HepG2 (cell line): ENCODE results near the gene CCL22. TPM values are rescaled to one million over a fixed set of nuclear protein-coding genes. Genes with fewer than 3 reads are reported as not detected.

Experiments
- ATAC-seq: fragments of 200-7000 bp; cut with Tn5 transposase; 3 replicates; pipeline ENCODE4 v1.9.1; 2020; ENCODE audit warnings: mild to moderate bottlenecking, moderate library complexity
- BruUV-seq: library from RNA; stranded (reverse); fragments of 400-500 nt; replicated peaks from 2 replicates; lab custom pipeline; 2021; lab: Mats Ljungman, UMichigan
- CTCF ChIA-PET: fragments of 300-600 bp; formaldehyde crosslinking; extraction: SDS; loops from one replicate; lab custom pipeline; 2021; ENCODE audit warnings: low total read pairs, inconsistent platforms, low intra/inter-chr PET ratio; lab: Yijun Ruan, JAX
- POLR2A ChIA-PET: fragments of 350-600 bp; sonication (Branson Sonifier 250); formaldehyde crosslinking; loops from one replicate; lab custom pipeline; 2020; ENCODE audit warnings: antibody characterized with exemption, inconsistent platforms; lab: Yijun Ruan, JAX
- DNase-seq: peaks from one replicate; pipeline ENCODE4 v3.0.0-alpha.2; 2015; ENCODE audit warnings: low spot score
- FAIRE-seq: peaks from 3 replicates; lab custom pipeline; 2011; peaks lifted over from hg19 to GRCh38; lab: Jason Lieb, UNC
- H2AFZ ChIP-seq: one replicate; pipeline ENCODE4 v1.6.1; 2011; ENCODE audit warnings: low read length, inconsistent platforms
- H3K27ac ChIP-seq: fragments of 300-600 bp; 3 replicates; pipeline ENCODE4 v1.8.0; 2011; ENCODE audit warnings: mixed run types, mild to moderate bottlenecking, mixed read lengths, low read length, inconsistent platforms; ENCODE audit not compliant: insufficient read depth; ENCODE audit errors: extremely low read length
- H3K27me3 ChIP-seq, 2 experiments: fragments of 200-600 bp in 1 of 2; 2 replicates in 1 of 2; 3 replicates in 1 of 2; pipeline versions ENCODE4 v1.6.0 to v1.8.0; 2011; ENCODE audit warnings: low read length in 2 of 2, mild to moderate bottlenecking in 2 of 2, moderate library complexity in 2 of 2, inconsistent platforms in 1 of 2; ENCODE audit not compliant: insufficient read depth in 2 of 2, control insufficient read depth in 1 of 2
- H3K36me3 ChIP-seq, 2 experiments: fragments of 200-600 bp in 1 of 2; replicated peaks in 1 of 2; 2 replicates in 1 of 2; 3 replicates in 1 of 2; pipeline versions ENCODE4 v1.5.1 to v1.8.0; 2011; ENCODE audit warnings: low read length in 2 of 2, inconsistent platforms in 1 of 2; ENCODE audit not compliant: insufficient read depth in 2 of 2, control insufficient read depth in 1 of 2
- H3K4me1 ChIP-seq: 2 replicates; pipeline ENCODE4 v1.5.1; 2012; ENCODE audit warnings: low read length, inconsistent platforms; ENCODE audit not compliant: insufficient read depth
- H3K4me2 ChIP-seq: 2 replicates; pipeline ENCODE4 v1.6.0; 2011; ENCODE audit warnings: low read depth, low read length, inconsistent platforms
- H3K4me3 ChIP-seq, 3 experiments: fragments of 200-600 bp in 1 of 3; sonication (generic), shearing (Covaris generic) in 1 of 3; replicated peaks in 1 of 3; 2 replicates each; pipeline ENCODE4 v1.5.1; 2011 to 2016; ENCODE audit warnings: low read length in 3 of 3, inconsistent platforms in 2 of 3, low read depth in 2 of 3, mild to moderate bottlenecking in 2 of 3, control low read depth in 1 of 3, mixed read lengths in 1 of 3; ENCODE audit not compliant: insufficient read depth in 1 of 3
- H3K79me2 ChIP-seq: one replicate; pipeline ENCODE4 v1.6.1; 2011; ENCODE audit warnings: low read length, inconsistent platforms; ENCODE audit not compliant: insufficient read depth
- H3K9ac ChIP-seq: 2 replicates; pipeline ENCODE4 v1.6.0; 2011; ENCODE audit warnings: mild to moderate bottlenecking, low read depth, low read length, inconsistent platforms; ENCODE audit not compliant: insufficient read depth
- H3K9me3 ChIP-seq: 2 replicates; pipeline ENCODE4 v1.5.1; 2012; ENCODE audit warnings: mild to moderate bottlenecking, low read length
- H4K20me1 ChIP-seq: 2 replicates; pipeline ENCODE4 v1.6.0; 2011; ENCODE audit warnings: inconsistent platforms, mild to moderate bottlenecking, low read length, moderate library complexity; ENCODE audit not compliant: insufficient read depth
- DNMT3B ChIP-seq: conservative IDR thresholded peaks from 2 replicates; pipeline ENCODE4 v1.6.1; 2016; ENCODE audit warnings: missing biosample characterization, control low read depth
- ESRRA ChIP-seq: sonication (generic); formaldehyde crosslinking; IDR thresholded peaks from 2 replicates; pipeline ENCODE4 v1.5.1; 2020; ENCODE audit warnings: mild to moderate bottlenecking, low read depth, missing genetic modification reagents
- GATAD2A ChIP-seq: IDR thresholded peaks from 2 replicates; pipeline ENCODE4 v1.6.1; 2016
- GPN1 ChIP-seq: sonication (generic); formaldehyde crosslinking; IDR thresholded peaks from 2 replicates; pipeline ENCODE4 v1.5.1; 2020; ENCODE audit warnings: missing genetic modification reagents, borderline replicate concordance
- HCFC1 ChIP-seq: fragments of 150-350 bp; IDR thresholded peaks from 2 replicates; pipeline ENCODE4 v1.6.1; 2014; ENCODE audit warnings: low read depth, low read length
- HNRNPL ChIP-seq: fragments of 200-400 bp; formaldehyde crosslinking; IDR thresholded peaks from 2 replicates; pipeline ENCODE4 v1.6.1; 2017; ENCODE audit warnings: mild to moderate bottlenecking, low read depth, low read length
- KDM5A ChIP-seq: fragments of 200-600 bp; sonication (generic); IDR thresholded peaks from 2 replicates; pipeline ENCODE4 v1.7.0; 2018; ENCODE audit warnings: antibody characterized with exemption, mild to moderate bottlenecking, low read length, borderline replicate concordance
- KLF16 ChIP-seq, 2 experiments: sonication (generic) in 1 of 2; formaldehyde crosslinking in 1 of 2; IDR thresholded peaks; 2 replicates each; pipeline versions ENCODE4 v1.6.1 to v1.8.0; 2016 to 2023; ENCODE audit warnings: missing genetic modification reagents in 2 of 2, missing compliant biosample characterization in 1 of 2
- NFRKB ChIP-seq: fragments of 450-650 bp; IDR thresholded peaks from 2 replicates; pipeline ENCODE4 v1.6.1; 2017
- PRPF4 ChIP-seq: fragments of 200-400 bp; formaldehyde crosslinking; IDR thresholded peaks from 2 replicates; pipeline ENCODE4 v1.6.1; 2016; ENCODE audit warnings: low read length, low read depth; ENCODE audit not compliant: poor library complexity, severe bottlenecking
- STAG1 ChIP-seq: sonication (generic); formaldehyde crosslinking; IDR thresholded peaks from 2 replicates; pipeline ENCODE4 v1.4.0; 2020; ENCODE audit warnings: missing genetic modification reagents
- TARDBP ChIP-seq: sonication (generic); formaldehyde crosslinking; IDR thresholded peaks from 2 replicates; pipeline ENCODE4 v1.8.0; 2022; ENCODE audit warnings: mild to moderate bottlenecking, missing genetic modification reagents
- TEAD3 ChIP-seq: optimal IDR thresholded peaks from 2 replicates; pipeline ENCODE3; 2016; ENCODE audit warnings: borderline replicate concordance
- TGIF2 ChIP-seq: IDR thresholded peaks from 2 replicates; pipeline ENCODE4 v1.6.1; 2016; ENCODE audit warnings: control low read depth, missing compliant biosample characterization
- XBP1 ChIP-seq: sonication (generic); formaldehyde crosslinking; IDR thresholded peaks from 2 replicates; pipeline ENCODE4 v1.5.0; 2020; ENCODE audit warnings: missing genetic modification reagents
- XRCC5 ChIP-seq: fragments of 200-400 bp; formaldehyde crosslinking; optimal IDR thresholded peaks from 2 replicates; pipeline ENCODE3; 2017; ENCODE audit warnings: mild to moderate bottlenecking, low read length
- ZBTB37 ChIP-seq: sonication (generic); formaldehyde crosslinking; IDR thresholded peaks from 2 replicates; pipeline ENCODE4 v1.4.0; 2020; ENCODE audit warnings: mild to moderate bottlenecking, missing genetic modification reagents
- ZBTB42 ChIP-seq: sonication (generic); formaldehyde crosslinking; IDR thresholded peaks from 2 replicates; pipeline ENCODE4 v1.5.0; 2020; ENCODE audit warnings: mild to moderate bottlenecking, missing genetic modification reagents
- ZFP1 ChIP-seq: IDR thresholded peaks from 2 replicates; pipeline ENCODE4 v1.6.1; 2016
- ZFP36L2 ChIP-seq: sonication (generic); formaldehyde crosslinking; IDR thresholded peaks from 2 replicates; pipeline ENCODE4 v1.4.0; 2020; ENCODE audit warnings: missing genetic modification reagents
- ZNF512 ChIP-seq: sonication (generic); formaldehyde crosslinking; IDR thresholded peaks from 2 replicates; pipeline ENCODE4 v1.4.0; 2020; ENCODE audit warnings: mild to moderate bottlenecking, missing genetic modification reagents
- ZNF672 ChIP-seq: sonication (generic); formaldehyde crosslinking; IDR thresholded peaks from 2 replicates; pipeline ENCODE4 v1.8.1; 2022; ENCODE audit warnings: missing genetic modification reagents
- ZNF83 ChIP-seq: sonication (generic); formaldehyde crosslinking; IDR thresholded peaks from 2 replicates; pipeline ENCODE4 v1.4.0; 2020; ENCODE audit warnings: missing genetic modification reagents, mild to moderate bottlenecking, borderline replicate concordance
- WGBS: methylation state at CpG from one replicate; pipeline ENCODE4 v1.1.6; 2017; ENCODE audit warnings: low lambda C conversion rate; 5-methylcytosine and 5-hydroxymethylcytosine counted together
- in situ Hi-C: cut with HindIII; loops from 2 replicates; pipeline ENCODE4 v1.10.0; 2017; ENCODE audit warnings: low pct_unique_long_range_greater_than_20kb; ENCODE audit not compliant: extremely low pct_ligation_motif_present
- intact Hi-C: fragments of 100-400 bp; cut with micrococcal nuclease; formaldehyde crosslinking; loops from one replicate; pipeline ENCODE4 v1.10.0; 2022; ENCODE audit not compliant: unreplicated experiment
- polyA plus RNA-seq, 8 experiments: library from polyadenylated mRNA; depleted of rRNA in 3 of 8; stranded (reverse) in 7 of 8; unstranded in 1 of 8; fragments of >200 nt; fragmentation: Illumina TruSeq in 4 of 8; extraction: Trizol in 4 of 8; gene quantifications; 2 replicates each; pipeline versions ENCODE4 v1.2.1 to v1.2.3, GENCODE V29; 2011 to 2016; ENCODE audit warnings: low read depth in 4 of 8, missing spikeins in 1 of 8, mixed read lengths in 1 of 8; ENCODE audit not compliant: insufficient read depth in 1 of 8
- total RNA-seq, 5 experiments: library from RNA; depleted of rRNA; stranded (reverse); fragments of >200 nt; fragmentation: Illumina TruSeq; extraction: Trizol; gene quantifications; 2 replicates each; pipeline ENCODE4 v1.2.3, GENCODE V29; 2016; ENCODE audit warnings: low read depth in 1 of 5

The CCL22 gene
- total and polyA plus RNA-seq, 2 of the 13 experiments (the other 11 are each of a cell fraction or from before 2014, with no cell fraction given) = not detected

- TF ChIP-seq TEAD3 (CRISPR knock-in tag) = no peak
- no peak for TF ChIP-seq ZFP36L2 (CRISPR knock-in tag)
- TF ChIP-seq PRPF4 = peak; percentile 51
- no peak for TF ChIP-seq DNMT3B (CRISPR knock-in tag)
- no peak for TF ChIP-seq KLF16 (CRISPR knock-in tag; IDR thresholded peaks at IDR 0.05)
- TF ChIP-seq ESRRA (CRISPR knock-in tag) = no peak
Measured at GRCh38 chr16:57381791-57382534, 23.4 kb downstream of the CCL22 start (continued).

- Histone ChIP-seq H3K4me2 (no peak overlapping the region), H3K27ac (no peak overlapping the region), H4K20me1 (peaks cover 4% of the 10 kb centered on the region; the same call in 1 of the 2 replicates), H2AFZ (no peak overlapping the region), H3K27me3 (no peaks in the 10 kb centered on the region), H3K9me3 (no peaks in the 10 kb centered on the region), H3K36me3 (peaks cover 32 to 48% of the 10 kb centered on the region in 2 experiments), H3K4me3 (no peak overlapping the region), H3K9ac (no peak overlapping the region), H3K79me2 (peaks cover 11% of the 10 kb centered on the region), H3K4me1 (peaks cover 61% of the 10 kb centered on the region)
- ChIA-PET CTCF (no interaction called here), POLR2A (interaction anchor here (0.6 to 3.2 kb wide), 4 partner anchors 10 to 422 kb away, joined by 3 to 37 read pairs (median 4); partner anchors contain the start of gene CX3CL1)
- 94% methylated on average over 12 of the region's 16 CpGs for WGBS
- in situ Hi-C loops (no loop called here), intact Hi-C loops (no loop called here)
- no TSS peak for BruUV-seq
- no peak for DNase-seq
- FAIRE-seq = no peak
- peak; percentile 20 for ATAC-seq
- TF ChIP-seq ZNF672 (CRISPR knock-in tag) (no peak), ZBTB42 (CRISPR knock-in tag) (no peak), ZNF512 (CRISPR knock-in tag) (no peak), NFRKB (no peak), ZFP1 (CRISPR knock-in tag) (no peak), ZBTB37 (CRISPR knock-in tag) (no peak), STAG1 (CRISPR knock-in tag) (peak; percentile 49), HCFC1 (no peak), GPN1 (CRISPR knock-in tag) (no peak), XRCC5 (no peak), XBP1 (CRISPR knock-in tag) (no peak), TGIF2 (CRISPR knock-in tag) (no peak), TARDBP (CRISPR knock-in tag) (no peak), GATAD2A (CRISPR knock-in tag) (no peak), ZNF83 (CRISPR knock-in tag) (0 out of 2 replicates have a peak, but pooled peaks have one; percentile 55), KDM5A (no peak), HNRNPL (peak; percentile 72; the same call in 1 of the 2 replicates)
Measured at GRCh38 chr16:57382535-57383275, 24.1 kb downstream of the CCL22 start.
